Measurements from ENCODE around the gene BLACAT1. TPM values are rescaled to one million over a fixed set of nuclear protein-coding genes. Genes with fewer than 3 reads are reported as not detected.

BLACAT1 gene
- total and polyA plus RNA-seq, 9 of the 15 experiments (the other 6 are each of a cell fraction or from before 2014, with no cell fraction given) = 0.10 to 5.9 (median 0.73) TPM

DNA sequence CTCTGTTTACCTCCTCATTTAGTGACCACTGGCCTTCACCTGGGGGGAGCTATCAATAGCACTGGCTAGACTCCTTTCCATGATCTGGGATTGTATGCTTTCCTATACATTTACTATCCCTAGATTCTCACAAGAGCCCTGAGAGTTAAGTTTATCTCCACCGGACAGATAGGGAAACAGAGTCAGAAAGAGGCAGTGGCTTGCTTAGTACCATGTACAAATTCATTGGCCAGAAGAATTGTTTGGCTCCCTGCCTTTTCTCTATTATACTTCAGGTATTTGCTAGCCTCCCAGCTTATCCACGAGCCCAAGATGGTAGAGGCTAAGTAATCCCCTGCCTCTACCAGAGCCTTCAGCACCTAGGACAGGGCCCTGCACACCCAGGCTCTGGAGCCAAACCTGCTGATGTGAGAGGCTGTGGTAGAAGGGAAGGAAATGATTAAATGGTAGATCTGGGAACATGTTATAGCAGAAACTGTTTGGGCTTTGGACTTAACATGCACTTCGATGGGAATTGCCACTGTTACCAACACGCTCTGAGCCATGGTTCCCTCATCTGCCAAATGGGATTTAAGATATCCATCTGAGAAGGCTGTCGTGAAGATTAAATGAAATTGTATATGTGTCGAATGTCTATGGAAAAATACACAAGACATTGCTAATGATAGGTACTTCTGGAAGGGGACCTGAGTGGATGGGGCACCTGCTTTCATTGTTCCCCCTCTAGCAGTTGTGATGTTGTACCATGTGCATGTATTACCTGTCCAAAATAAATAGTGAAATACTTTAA lies 3.1 kb upstream of the BLACAT1 start (continued):
- TF ChIP-seq, protein P1, sequence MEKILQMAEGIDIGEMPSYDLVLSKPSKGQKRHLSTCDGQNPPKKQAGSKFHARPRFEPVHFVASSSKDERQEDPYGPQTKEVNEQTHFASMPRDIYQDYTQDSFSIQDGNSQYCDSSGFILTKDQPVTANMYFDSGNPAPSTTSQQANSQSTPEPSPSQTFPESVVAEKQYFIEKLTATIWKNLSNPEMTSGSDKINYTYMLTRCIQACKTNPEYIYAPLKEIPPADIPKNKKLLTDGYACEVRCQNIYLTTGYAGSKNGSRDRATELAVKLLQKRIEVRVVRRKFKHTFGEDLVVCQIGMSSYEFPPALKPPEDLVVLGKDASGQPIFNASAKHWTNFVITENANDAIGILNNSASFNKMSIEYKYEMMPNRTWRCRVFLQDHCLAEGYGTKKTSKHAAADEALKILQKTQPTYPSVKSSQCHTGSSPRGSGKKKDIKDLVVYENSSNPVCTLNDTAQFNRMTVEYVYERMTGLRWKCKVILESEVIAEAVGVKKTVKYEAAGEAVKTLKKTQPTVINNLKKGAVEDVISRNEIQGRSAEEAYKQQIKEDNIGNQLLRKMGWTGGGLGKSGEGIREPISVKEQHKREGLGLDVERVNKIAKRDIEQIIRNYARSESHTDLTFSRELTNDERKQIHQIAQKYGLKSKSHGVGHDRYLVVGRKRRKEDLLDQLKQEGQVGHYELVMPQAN (IDR thresholded peaks at IDR 0.05; ENCODE audit: borderline replicate concordance) = no peak
- TF ChIP-seq CXXC5 (CRISPR knock-in tag; IDR thresholded peaks at IDR 0.05) (peak; percentile 23; the same call in 1 of the 2 replicates), SMAD2 (IDR thresholded peaks at IDR 0.05; ENCODE audit: low read depth, low read length) (no peak), L3MBTL2 (IDR thresholded peaks at IDR 0.05) (no peak), TFAM (CRISPR knock-in tag; conservative IDR thresholded peaks at IDR 0.05) (no peak), DACH1 (IDR thresholded peaks at IDR 0.05; ENCODE audit: partially characterized antibody) (no peak), SMARCA4 (IDR thresholded peaks at IDR 0.05) (no peak), SP2 (IDR thresholded peaks at IDR 0.05; ENCODE audit: extremely low read depth, low read depth, low read length, poor library complexity, severe bottlenecking) (no peak), ZNF347 (CRISPR knock-in tag; IDR thresholded peaks at IDR 0.05; ENCODE audit: low read depth) (no peak)
- TF ChIP-seq, protein P2, sequence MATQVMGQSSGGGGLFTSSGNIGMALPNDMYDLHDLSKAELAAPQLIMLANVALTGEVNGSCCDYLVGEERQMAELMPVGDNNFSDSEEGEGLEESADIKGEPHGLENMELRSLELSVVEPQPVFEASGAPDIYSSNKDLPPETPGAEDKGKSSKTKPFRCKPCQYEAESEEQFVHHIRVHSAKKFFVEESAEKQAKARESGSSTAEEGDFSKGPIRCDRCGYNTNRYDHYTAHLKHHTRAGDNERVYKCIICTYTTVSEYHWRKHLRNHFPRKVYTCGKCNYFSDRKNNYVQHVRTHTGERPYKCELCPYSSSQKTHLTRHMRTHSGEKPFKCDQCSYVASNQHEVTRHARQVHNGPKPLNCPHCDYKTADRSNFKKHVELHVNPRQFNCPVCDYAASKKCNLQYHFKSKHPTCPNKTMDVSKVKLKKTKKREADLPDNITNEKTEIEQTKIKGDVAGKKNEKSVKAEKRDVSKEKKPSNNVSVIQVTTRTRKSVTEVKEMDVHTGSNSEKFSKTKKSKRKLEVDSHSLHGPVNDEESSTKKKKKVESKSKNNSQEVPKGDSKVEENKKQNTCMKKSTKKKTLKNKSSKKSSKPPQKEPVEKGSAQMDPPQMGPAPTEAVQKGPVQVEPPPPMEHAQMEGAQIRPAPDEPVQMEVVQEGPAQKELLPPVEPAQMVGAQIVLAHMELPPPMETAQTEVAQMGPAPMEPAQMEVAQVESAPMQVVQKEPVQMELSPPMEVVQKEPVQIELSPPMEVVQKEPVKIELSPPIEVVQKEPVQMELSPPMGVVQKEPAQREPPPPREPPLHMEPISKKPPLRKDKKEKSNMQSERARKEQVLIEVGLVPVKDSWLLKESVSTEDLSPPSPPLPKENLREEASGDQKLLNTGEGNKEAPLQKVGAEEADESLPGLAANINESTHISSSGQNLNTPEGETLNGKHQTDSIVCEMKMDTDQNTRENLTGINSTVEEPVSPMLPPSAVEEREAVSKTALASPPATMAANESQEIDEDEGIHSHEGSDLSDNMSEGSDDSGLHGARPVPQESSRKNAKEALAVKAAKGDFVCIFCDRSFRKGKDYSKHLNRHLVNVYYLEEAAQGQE (IDR thresholded peaks at IDR 0.05; ENCODE audit: borderline replicate concordance) = peak; percentile 99
- TF ChIP-seq, protein P2 (CRISPR knock-in tag; IDR thresholded peaks at IDR 0.05; ENCODE audit: low read depth) = peak; percentile 97
- TF ChIP-seq, protein P3, sequence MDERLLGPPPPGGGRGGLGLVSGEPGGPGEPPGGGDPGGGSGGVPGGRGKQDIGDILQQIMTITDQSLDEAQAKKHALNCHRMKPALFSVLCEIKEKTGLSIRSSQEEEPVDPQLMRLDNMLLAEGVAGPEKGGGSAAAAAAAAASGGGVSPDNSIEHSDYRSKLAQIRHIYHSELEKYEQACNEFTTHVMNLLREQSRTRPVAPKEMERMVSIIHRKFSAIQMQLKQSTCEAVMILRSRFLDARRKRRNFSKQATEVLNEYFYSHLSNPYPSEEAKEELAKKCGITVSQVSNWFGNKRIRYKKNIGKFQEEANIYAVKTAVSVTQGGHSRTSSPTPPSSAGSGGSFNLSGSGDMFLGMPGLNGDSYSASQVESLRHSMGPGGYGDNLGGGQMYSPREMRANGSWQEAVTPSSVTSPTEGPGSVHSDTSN (CRISPR knock-in tag; IDR thresholded peaks at IDR 0.05; ENCODE audit: low read depth) = no peak
- TF ChIP-seq, protein P3 (tag; conservative IDR thresholded peaks at IDR 0.05; ENCODE audit: low read depth) = no peak
- TF ChIP-seq, protein P4, sequence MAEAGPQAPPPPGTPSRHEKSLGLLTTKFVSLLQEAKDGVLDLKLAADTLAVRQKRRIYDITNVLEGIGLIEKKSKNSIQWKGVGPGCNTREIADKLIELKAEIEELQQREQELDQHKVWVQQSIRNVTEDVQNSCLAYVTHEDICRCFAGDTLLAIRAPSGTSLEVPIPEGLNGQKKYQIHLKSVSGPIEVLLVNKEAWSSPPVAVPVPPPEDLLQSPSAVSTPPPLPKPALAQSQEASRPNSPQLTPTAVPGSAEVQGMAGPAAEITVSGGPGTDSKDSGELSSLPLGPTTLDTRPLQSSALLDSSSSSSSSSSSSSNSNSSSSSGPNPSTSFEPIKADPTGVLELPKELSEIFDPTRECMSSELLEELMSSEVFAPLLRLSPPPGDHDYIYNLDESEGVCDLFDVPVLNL (CRISPR knock-in tag; IDR thresholded peaks at IDR 0.05; ENCODE audit: low read depth) = peak; percentile 63; the same call in 1 of the 2 replicates
